ENCODE results near the gene MOV10L1.

Gene MOV10L1

DNA sequence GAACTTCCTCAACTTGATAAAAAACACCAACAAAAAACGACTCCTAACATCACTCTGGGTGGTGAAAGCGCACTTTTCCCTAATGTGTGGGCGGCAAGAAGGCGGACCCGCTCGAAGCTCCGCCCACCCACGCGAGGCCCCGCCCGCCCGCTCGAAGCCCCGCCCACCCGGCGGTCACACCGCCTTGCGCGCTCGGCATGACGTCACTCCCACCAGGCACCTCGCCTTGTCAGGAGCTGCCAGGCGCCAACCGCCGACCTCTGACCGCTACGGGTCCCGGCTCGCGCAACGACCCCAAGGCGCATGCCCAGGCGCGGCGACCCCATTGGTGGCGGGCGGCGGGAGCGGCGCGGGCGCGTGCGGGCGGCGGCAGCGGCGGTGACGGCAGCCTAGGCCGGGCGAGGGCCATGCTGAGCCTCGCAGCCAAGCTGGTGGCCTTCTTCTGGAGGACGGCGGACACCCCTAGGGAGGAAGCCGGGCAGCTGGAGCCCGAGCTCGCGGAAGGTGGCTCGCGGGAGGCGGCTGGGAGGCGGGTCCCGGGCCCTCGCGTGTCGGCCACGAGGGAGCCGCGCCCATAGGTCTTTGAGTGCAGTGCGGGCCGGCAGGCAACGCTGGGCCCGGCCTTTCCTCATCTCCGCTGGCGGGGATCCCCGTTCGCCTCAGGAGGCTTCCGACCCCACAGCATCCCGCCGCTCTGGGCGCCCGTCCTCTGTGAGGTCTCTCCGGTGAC lies at the start of gene MOV10L1:
Gene MOV10L1 (plus strand): TSS at position 325 of the 730 bp plus-strand sequence. CDS start 83 bp downstream, at position 408.
- peak; percentile 30 for DNase-seq

DNA sequence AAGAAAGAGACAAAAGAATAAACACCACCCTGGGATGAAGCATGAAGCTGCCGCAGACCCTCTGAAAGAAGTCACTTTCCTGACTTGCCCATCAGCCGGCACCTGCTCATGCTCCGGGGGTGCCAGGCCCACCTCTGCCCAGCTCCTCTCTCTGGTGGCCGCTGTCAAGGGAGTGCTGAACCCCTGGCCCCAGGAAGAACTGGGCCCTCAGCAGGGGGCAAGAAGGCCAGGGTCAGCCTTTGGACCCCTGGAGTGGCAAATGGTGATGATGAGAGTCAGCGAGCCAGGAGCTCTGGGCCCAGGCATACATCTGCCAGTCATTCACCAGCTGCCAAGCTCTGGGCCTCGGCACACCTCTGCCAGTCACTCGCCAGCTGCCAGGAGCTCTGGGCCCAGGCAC lies 49.1 kb upstream of the MOV10L1 start:
- no peak for DNase-seq

DNA sequence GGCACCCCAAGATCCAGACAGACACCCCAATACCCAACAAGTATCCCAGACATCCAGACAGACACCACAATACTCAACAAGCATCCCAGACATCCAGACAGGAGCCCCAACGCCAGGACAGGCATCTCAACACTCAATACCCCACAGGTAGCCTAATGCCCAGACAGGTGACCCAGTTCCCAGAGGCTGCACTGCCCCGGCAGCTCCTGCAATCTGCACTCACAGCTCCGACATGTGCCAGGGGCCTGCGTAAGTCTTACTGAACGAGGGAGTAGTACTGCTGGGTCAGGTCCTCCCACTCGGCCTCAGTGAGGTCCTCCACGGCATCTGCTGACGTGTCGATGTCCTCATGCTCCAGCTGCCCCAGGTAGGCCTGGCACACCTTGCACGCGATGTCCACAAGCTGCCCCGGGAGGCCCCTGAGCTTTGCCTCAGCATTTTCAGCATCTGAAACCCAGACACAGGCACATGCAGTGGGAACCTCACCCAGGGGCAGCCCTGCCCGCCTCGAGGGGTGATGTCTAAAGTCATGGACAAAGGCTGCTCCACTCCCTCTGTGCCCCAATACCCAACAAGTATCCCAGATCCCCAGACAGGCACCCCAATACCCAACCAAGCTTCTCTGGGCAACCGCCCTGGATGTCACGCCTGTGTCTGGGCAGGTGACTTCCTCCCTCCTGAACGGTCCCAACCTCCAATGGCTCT lies 48.3 kb upstream of the MOV10L1 start:
- DNase-seq: no peak

DNA sequence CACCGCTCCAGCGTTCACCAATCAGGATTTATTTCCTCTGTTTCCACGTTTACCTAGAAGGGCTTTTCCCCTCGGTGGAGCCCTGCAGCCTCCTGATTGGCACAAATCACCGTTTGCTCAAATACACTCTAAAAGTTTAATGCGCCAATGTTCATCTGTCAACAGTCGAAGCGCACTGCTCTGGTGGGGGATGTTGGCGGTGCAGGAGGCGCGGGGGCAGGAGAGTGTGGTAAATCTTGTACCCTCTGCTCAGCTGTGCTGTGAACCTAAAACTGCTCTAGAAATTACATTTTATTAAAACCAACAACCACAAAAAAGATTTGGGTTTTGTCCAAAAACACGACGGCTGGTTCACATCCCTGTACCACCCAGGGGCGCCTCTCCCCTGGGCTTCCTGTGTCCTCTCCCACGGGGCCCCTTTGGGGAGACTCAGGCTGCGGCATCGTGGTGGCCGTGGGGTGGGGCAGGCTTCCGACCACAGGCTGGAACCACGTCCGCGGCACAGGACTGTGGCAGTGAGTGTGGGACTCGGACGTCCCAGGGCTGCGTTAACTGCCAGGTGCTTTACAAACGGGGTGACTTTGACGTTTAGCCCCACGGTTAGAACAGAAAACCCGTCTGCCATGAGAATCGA lies 45.2 kb upstream of the MOV10L1 start:
- no peak for DNase-seq

DNA sequence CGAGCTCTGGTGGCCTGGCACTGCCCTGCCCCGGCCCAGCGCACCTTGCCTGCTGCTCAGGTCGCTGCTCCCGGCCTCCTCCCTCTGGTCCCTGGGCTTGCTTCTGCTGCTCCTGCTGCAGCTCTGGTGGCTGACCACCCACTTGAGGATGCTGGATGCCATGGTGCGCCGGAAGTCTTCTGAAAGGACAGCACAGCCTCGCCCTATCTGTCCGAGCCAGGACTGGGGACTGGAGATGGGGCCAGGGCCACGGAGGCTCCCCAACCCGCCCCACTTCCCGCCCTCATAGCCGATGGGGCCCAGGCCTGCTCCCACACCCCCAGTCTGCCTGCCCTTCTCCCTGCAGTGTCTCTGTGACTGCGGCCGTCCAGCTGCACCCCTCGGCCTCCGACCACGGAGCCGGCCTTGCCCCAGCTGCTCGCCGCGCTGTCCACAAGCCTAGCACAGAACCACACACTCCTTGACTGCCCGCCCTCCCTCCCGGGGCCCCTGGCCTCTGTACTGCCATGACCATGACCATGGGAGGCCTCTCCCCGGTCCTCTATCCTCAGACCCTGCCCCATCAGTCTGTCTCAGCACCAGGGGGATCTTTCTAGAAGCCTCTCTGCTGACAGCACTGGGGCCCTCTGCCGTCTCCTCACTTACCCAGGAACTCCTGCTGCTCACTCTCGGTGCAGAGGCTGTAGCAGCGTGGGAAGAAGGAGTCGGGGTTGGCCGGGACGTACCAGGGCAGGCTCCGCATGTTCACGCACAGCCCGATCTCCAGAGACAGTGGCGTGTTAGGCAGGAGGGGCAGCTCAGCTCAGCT lies 44.4 kb upstream of the MOV10L1 start:
- no peak for DNase-seq

DNA sequence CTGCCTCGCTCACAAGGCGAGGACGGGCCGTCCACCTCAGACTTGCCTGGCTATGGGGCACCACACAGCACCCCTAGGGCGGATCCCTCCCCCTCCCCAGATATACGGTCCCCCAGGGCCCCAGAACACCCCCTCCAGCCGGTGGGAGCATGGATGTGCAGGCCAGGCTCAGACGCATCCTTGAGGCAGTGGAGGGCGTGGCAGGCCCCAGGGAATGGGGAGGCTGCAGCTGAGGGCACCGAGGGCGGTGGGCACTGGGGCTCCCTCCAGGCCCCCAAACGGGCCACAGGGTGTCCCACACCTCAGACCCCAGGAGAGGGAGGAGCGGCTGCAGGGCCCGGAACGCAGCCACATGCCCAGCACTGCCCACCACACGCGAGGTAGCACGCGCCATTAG lies 43.8 kb upstream of the MOV10L1 start:
- DNase-seq: no peak

DNA sequence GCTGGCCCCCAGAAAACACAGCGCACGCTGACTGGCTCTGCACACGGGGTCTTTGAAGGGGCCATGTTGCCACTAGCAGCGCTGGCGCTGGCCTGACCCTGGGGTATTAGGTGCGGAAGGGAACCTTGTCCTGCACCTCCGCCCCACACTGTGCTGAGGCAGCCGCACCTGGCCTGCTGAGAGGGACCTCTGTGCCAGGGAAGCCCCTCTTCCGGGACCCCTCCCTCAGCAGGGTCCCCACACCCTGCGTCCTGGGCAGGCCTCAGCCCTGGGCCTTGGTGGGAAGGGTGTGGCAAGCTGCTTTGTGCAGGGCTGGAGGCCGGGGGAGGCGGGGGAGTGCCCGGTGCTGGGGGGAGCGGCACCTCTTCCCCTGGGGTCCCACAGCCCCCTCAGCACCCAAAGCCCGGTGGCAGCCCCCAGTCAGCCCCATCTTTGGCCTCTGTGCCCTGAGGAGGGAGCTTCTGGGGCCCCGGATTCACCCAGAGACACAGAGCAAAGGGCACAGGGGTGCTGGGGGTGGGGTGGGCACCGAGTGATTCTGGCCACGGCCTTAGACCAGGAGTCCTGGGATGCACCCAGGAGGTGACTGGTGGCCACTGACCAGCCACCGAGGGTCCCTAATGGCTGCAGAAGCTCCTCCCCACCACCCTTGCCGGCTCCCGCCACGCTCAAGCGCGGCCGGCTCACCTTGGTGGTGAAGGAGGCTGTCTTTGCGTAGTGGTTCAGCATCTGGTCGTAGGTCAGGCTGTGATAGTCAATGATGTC lies 43.1 kb upstream of the MOV10L1 start:
- DNase-seq: no peak

DNA sequence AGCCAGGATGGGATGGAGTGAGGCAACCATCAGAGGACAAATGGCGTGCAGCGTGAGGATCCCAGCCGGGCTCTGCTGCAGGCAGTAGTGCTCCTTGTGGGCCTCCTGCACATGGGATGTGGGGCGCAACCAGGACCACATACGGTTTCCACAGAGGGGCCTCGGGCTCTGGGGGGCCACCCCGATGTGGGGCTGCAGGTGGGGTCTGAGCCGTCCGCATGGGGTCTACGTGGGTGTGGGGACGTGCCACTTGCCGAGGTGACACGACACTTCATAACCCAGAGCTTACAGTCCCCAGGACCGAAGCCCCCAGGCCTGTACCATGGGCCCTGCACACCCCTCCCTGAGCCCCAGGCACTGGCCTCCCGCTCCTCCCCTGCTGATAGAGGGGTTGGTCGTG lies 42.5 kb upstream of the MOV10L1 start:
- DNase-seq: no peak

DNA sequence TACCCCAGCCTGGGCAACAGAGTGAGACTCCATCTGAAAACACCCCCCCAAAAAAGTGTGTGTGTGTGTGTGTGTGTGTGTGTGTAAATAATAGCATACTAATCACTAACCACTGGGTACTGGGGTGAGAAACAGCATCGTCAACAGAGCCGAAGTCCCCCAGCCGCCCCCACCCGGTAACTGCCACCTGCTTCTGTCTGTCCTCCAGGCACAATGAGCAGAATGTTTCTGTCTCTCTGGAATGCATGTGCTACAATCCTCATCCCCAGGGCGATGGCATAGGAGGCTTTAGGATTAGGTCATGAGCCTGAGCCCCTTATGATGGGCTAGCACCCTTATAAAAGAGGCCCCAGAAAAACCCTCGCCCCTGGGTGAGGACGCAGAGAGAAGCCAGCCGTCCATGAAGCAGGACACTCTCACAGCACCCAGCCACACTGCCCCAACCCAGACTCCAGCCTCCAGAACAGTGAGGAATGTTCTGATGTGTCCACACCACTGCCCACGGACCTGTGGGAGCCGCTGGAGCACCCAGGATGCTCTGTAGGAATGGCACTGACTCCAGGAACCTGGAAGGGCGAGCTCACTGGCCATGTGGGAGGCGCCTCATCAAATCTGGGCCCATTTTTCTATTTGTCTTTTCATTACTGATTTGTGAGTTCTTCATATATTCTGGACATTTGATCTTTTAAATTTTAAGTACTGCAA lies 41.6 kb upstream of the MOV10L1 start:
- DNase-seq: no peak

DNA sequence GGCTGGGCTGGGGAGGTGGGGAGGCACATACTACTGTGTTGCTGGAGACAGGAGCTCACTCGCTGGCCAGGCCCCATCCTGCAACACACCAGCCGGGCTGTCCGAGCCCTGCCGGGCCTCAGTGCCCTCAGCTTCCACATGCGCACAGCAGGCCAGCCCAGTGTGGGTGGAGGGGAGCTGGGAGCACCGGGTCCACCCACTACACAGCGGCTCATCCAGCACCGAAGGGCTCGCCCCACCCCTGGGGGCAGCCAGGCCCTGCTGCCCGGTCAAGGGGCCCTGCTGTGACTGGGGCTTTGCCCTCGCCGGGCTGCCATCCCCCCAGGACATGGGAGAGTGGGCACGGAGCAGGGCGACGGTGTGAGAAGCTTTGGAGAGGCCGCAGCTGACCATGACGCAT lies 41.0 kb upstream of the MOV10L1 start:
- no peak for DNase-seq

DNA sequence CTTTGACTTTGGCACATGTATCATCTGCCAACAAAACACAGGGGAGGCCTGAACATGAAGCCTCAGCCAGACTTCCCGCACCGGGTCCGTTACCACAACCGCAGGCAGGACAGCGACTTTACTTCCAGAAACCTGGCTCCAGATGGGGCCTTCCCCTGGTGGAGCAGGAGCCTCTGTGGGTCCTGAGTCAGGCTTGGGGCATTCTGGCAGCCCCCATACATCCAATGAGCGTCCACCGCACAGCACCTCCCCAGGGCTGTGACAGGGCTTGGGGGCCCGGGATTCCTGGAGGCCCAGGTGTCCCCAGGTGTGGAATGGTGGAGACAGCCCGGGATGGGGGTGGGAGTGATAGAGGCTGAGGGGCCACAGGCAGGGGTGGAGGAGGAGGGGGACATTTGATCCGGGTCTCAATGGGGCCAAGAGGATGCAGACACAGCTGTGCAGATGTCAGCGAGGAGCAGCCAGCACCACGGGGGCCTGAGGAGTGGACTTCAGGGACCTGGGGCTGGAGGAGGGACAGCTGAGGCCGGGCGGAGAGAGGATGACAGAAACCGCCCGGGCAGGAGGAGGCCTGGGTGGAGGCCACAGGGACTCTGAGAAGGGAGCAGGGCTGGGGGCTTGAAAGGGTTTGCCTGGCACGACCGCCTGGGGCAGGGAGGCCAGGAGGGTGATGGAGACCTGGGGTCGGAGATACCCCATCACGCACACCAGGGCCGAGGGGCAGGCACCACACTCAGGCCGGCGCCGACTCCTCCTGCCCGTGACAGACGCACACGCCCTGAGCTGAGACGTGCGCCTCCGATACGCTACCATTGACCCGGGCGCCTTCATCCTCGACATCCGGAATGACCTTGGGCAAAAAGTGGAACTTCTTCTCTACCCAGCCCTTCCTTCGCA lies 40.3 kb upstream of the MOV10L1 start:
- no peak for DNase-seq

DNA sequence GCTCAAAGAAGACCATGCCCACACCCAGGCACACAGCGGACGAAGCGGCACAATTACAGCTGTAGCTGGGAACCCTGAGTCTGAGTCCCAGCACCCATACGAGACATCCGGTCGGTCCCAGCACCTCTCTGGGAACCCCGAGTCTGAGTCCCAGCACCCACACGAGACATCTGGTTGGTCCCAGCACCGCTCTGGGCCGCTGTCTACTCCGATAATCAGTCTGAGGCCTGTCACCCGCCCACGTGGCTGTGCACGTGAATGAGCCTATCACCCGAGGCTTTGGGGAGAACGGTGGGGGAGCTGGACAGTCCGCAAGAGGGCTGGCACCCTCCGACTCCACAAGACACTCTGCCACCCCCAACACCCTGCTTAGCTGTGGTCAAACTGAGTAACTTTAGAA lies 37.9 kb upstream of the MOV10L1 start:
- no peak for DNase-seq

DNA sequence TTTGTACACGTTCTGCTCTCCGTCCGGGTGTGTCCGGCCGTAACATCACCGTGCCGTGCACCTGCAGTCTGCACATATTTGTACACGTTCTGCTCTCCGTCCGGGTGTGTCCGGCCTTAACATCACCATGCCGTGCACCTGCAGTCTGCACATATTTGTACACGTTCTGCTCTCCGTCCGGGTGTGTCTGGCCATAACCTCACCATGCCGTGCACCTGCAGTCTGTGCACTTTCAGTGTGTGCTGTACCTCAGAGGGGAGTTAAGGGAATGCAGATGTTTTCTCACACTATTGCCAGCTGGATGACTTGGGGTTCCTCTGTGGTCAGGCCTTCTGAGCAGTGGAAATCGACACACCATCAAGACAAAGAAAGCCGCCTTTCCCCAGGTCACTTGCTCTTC lies 35.9 kb upstream of the MOV10L1 start:
- DNase-seq: no peak

DNA sequence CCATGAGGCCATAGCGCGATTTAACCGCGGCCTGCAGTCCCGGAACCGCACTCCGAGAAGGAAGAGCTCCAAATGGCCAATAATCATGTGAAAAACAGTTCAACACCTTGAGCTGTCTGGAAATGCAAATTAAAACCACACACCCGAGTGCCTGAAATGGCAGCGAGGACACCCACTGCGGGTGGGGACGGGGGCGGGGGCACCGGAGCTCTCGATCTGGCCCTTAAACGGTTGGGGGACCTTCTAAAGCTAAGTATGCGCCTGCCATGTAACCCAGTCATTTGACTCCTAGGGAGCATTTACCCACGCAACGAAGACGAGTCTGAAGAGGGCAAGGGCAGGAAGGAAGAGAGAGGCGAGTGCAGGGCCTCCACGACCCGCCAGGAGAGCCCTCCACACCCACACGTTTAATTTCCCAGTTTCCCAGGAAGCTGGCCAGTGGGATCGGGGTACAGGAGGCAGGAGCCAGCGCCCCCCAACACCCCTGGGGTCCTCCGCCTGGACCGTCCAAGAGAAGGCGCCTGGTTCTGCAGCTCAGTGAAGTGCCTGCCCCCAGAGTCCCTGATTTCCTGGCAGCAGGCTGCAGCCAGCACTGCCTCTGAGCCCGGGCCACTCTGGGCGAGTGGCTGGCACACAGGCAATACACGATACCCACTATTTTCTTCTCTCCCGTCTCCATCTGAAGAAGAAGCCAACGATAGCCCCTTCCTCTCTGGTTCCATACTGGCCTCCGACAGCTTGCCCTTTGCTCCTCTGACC lies 33.4 kb upstream of the MOV10L1 start:
- DNase-seq: no peak

DNA sequence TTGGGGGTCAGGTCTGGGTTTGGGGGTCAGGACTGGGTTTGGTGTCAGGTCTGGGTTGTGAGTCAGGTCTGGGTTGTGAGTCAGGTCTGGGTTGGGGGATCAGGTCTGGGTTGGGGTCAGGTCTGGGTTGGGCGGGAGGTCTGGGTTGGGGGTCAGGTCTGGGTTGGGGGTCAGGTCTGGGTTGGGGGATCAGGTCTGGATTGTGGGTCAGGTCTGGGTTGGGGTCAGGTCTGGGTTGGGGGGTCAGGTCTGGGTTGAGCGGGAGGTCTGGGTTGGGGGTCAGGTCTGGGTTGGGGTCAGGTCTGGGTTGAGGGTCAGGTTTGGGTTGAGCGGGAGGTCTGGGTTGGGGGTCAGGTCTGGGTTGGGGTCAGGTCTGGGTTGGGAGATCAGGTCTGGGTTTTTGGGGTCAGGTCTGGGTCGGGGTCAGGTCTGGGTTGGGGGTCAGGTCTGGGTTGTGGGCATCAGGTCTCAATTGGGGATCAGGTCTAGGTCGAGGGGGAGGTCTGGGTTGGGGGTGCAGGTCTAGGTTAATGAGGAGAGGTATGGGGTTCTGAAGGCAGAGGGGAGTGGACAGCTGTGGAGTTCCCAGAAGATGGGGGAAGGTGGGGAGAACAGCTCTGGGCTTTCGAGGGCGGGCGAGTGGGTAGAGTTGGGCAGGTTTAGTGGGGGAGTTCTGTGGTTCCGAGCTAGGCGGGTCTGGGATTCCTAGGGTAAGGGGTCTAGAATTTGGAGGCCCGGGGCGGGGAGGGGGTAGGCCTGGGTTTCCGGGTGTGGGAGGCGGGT lies 32.3 kb upstream of the MOV10L1 start:
- no peak for DNase-seq

DNA sequence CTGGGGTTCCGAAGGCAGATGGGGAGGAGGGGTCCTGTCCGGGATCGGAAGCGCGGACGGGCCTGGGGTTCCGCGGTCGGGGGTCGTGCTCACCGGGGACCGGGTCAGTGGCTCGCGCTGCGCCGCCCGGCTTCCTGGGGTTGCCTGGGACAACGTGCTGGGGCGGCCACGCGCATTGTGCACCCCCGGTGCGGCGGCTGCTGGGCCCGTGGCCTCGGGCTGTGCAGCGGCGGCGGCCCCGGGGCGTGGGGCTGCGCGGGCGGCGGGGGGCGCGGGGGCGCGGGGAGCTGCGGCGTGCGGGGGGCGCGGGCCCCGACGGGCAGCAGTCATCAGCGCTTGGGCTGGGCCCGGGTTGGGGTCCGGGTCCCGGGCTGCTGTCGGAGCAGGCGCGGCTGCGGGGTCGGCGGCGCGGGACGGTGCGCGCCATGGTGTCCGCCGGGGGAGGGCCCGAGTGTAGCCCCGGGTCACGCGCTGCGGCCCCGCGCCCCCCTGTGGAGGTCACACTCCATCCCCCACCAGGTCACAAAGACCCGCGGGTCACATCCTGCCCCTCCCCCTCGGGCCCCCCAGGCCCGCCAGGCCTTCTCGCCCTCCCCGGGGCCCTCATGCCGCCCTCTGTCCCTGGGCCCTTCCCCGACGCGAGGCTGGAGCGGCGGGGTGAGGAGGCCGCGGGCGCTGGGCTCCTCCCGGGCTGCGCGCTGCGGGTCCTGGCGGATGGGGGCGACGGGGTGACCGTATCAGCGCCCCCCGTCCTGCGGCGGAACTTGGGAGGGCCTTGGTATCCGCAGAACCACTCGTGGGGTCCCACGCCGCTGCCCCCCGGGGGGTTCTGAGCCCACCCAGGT lies 31.5 kb upstream of the MOV10L1 start, which contains the start of gene TTLL8:
Gene TTLL8 (minus strand): TSS at position 238 of the 845 bp plus-strand sequence.
- DNase-seq: no peak

DNA sequence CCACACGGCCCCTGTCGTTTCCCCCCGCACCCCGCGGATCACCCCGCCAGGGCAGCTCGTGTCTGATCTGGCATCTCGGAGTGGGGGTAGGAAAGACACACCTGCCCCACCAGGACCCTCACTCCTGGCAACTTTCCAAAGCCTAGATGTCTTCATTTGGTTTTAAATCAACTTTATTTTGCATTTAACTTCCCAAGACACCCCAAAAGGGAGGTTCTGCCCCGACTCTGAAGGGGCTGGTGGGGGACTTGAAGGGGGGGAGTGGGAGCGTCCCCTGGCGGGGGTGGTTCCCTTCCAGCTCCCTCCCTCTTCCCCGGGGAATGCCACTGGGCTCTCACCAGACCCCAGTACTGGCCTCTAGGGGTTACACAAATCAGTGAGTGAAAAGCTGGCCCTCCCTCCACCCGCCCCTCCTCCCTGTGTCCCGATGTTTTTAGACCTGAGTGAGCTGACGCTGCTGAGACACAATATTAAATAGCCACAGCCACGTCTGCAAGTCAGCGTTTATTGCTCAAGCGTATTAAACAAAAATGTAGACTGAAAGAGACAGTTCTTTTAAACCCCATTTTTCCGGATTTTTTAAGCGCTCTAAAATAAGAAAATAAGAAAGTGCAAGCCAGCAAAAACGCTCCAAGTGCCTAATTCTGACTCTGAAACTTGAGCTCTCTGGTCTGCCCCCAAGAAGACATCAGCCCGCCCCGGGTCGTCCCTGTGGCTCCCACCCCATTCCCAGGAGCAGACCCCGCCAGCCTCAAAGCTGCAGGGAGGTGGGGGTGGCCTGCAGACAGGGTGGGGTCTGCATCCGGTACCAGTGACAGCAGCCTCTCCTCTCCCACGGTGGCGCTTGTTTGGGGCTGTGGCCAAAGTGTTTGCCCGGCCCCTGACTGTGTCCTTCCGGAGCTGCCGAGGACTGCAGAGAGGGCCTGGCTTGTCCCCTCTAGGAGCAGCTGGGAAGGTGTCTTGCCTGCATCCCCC lies 30.6 kb upstream of the MOV10L1 start:
- no peak for DNase-seq

All from stimulated activated CD4-positive, alpha-beta T cell treated with anti-CD3 and anti-CD28 coated beads, Interleukin-15, amount 100 ng/mL, for 24 hours (primary cell).